ENCODE measurements around the gene ACTR8. TPM values are rescaled to one million over a fixed set of nuclear protein-coding genes. Genes with fewer than 3 reads are reported as not detected.

The ACTR8 gene
- total RNA-seq, 2 donors from 2014 or later: 32.9 to 41.6 TPM

DNA sequence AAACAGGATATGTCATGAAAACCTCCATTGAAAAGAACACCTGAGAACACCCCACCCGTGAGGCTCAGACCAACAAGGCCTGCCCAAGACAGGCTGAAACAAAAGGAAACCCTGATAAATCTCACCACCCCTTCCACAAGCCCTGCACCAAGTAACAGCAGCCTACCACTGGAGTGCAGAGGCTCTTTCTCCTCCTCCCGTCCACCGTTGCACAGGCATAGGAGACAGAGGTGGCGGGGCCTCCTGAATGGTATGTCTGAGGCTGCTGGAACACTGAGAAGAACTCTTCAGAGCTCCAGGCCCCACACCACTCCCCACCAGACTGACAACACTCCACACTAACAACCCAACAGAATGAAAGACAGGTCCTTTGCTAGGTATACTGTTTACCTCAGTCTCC lies 57.2 kb downstream of the ACTR8 start:
- Histone ChIP-seq H3K27ac (ENCODE audit: low read depth, low read length) (no peak overlapping the region), H3K27me3 (ENCODE audit: control insufficient read depth, insufficient read depth, low read length, poor library complexity, severe bottlenecking) (no peaks in the 10 kb centered on the region), H3K9ac (ENCODE audit: extremely low read depth, low read length, poor library complexity, severe bottlenecking) (no peak overlapping the region), H3K4me1 (ENCODE audit: control insufficient read depth, insufficient read depth, low read length) (no peaks in the 10 kb centered on the region), H3K36me3 (ENCODE audit: control insufficient read depth, insufficient read depth, low read length) (peaks cover 7% of the 10 kb centered on the region), H3K9me3 (ENCODE audit: control insufficient read depth, low read length) (no peaks in the 10 kb centered on the region), H3K4me3 (ENCODE audit: low read length) (no peak overlapping the region)
- H3K4me3 Mint-ChIP-seq: no peak overlapping the region
- no peak overlapping the region for H3K27ac Mint-ChIP-seq
- WGBS, 2 experiments (ENCODE audit: insufficient coverage in 1 of 2, insufficient read length in 1 of 2): 90% methylated on average over 4 of the region's 4 CpGs; no CpG with 5 or more reads in 1 of the 2 experiments
- H3K36me3 Mint-ChIP-seq (ENCODE audit: low read depth): peaks cover 16% of the 10 kb centered on the region
- no peaks in the 10 kb centered on the region for H3K9me3 Mint-ChIP-seq
- TF ChIP-seq, protein P1, sequence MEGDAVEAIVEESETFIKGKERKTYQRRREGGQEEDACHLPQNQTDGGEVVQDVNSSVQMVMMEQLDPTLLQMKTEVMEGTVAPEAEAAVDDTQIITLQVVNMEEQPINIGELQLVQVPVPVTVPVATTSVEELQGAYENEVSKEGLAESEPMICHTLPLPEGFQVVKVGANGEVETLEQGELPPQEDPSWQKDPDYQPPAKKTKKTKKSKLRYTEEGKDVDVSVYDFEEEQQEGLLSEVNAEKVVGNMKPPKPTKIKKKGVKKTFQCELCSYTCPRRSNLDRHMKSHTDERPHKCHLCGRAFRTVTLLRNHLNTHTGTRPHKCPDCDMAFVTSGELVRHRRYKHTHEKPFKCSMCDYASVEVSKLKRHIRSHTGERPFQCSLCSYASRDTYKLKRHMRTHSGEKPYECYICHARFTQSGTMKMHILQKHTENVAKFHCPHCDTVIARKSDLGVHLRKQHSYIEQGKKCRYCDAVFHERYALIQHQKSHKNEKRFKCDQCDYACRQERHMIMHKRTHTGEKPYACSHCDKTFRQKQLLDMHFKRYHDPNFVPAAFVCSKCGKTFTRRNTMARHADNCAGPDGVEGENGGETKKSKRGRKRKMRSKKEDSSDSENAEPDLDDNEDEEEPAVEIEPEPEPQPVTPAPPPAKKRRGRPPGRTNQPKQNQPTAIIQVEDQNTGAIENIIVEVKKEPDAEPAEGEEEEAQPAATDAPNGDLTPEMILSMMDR (conservative IDR thresholded peaks at IDR 0.05): no peak
- peaks cover 3% of the 10 kb centered on the region for H3K4me1 Mint-ChIP-seq
- DNase-seq: no peak
- no peaks in the 10 kb centered on the region for H3K27me3 Mint-ChIP-seq (ENCODE audit: insufficient read depth)

DNA sequence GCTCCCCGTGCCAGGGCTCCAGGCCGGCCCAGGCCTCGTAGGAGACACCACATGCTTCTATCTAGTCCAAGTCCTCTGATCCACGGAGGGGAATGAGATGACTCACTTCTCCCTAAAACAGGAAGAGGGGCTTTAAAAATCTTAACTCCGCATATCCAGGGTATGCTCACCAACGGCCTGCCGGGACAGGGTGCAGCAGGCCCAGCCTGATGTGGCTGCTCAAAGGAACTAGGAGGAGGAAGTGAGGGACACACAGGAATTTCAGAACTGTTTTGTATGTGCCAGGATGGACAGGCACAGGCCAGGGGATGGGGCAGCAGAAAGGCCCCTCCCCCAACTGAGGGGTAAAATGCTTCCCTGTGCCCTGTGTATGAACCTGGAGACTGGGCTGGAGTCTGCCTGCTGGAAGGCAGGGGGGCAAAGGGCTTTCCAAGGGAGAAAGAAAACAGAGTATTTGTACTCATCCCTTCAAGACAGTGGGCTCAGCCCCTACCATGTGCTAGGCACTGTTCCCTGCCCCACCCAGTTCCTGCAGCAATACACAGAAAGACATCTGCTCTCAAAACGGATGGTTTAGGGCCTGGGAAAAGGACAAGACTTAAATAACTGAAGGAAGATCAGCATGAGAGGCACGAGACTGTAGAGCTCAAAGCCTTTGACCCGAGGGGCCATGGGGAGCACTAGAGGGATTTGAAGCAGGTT lies 57.8 kb downstream of the ACTR8 start:
- Histone ChIP-seq H3K9ac (ENCODE audit: extremely low read depth, low read length, poor library complexity, severe bottlenecking) (no peak overlapping the region), H3K27me3 (ENCODE audit: control insufficient read depth, insufficient read depth, low read length, poor library complexity, severe bottlenecking) (no peaks in the 10 kb centered on the region), H3K9me3 (ENCODE audit: control insufficient read depth, low read length) (no peaks in the 10 kb centered on the region), H3K4me3 (ENCODE audit: low read length) (no peak overlapping the region), H3K4me1 (ENCODE audit: control insufficient read depth, insufficient read depth, low read length) (no peaks in the 10 kb centered on the region), H3K36me3 (ENCODE audit: control insufficient read depth, insufficient read depth, low read length) (peaks cover 11% of the 10 kb centered on the region), H3K27ac (ENCODE audit: low read depth, low read length) (no peak overlapping the region)
- Mint-ChIP-seq H3K27ac (no peak overlapping the region), H3K4me3 (no peak overlapping the region), H3K27me3 (ENCODE audit: insufficient read depth) (no peaks in the 10 kb centered on the region), H3K36me3 (ENCODE audit: low read depth) (peaks cover 18% of the 10 kb centered on the region), H3K4me1 (peaks cover 3% of the 10 kb centered on the region), H3K9me3 (no peaks in the 10 kb centered on the region)
- TF ChIP-seq, protein P1 (conservative IDR thresholded peaks at IDR 0.05): no peak
- no peak for DNase-seq
- 82 to 84% methylated on average over 10 of the region's 10 CpGs for WGBS, 2 experiments (ENCODE audit: insufficient coverage in 1 of 2, insufficient read length in 1 of 2)

DNA sequence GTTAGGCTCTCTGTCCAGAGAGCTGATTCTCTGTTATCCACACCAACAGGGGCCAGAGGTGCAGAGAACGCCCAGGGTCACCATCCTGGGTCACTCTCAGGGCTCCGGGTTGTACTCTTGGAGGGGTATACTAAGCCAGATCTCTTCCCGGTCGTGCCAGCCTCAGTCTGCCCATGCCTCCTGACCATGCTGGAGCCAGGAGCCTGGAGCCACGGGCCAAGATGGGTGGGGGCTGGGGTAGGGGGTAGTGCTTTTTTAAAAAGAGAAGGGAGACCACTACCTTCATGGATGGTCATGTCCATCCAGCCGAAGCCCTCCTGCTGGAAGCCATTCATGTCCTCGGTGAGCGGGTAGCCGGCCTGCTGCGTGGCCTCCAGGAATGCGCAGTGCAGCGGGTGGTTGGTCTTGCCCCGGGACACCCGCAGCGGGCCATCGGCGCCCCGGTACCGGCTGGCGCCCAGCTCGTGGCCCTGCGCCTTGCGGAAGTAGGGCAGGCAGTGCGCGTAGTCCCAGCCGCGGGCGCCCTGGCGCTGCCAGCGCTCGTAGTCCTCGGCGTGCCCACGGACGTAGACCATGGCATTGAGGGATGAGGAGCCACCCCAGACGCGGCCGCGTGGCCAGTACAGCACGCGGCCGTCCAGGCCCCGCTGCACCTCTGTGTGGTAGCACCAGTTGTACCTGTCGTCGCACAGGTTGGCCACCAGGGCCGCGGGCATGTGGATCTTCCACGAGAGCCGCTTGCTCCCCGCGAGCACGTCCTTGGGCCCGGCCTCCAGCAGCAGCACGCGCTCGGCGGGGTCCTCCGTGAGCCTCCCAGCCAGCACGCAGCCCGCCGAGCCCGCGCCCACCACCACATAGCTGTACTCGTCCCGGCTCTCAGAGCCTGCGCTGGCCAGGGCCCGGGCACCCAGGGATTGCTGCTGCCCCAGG lies 58.7 kb downstream of the ACTR8 start:
- H3K27me3 ChIP-seq (ENCODE audit: control insufficient read depth, insufficient read depth, low read length, poor library complexity, severe bottlenecking): no peaks in the 10 kb centered on the region
- H3K9me3 ChIP-seq (ENCODE audit: control insufficient read depth, low read length): no peaks in the 10 kb centered on the region
- no peak overlapping the region for H3K4me3 Mint-ChIP-seq
- peaks cover 19% of the 10 kb centered on the region for H3K36me3 ChIP-seq (ENCODE audit: control insufficient read depth, insufficient read depth, low read length)
- peaks cover 18% of the 10 kb centered on the region for H3K36me3 Mint-ChIP-seq (ENCODE audit: low read depth)
- peak; percentile 77 for DNase-seq
- H3K9me3 Mint-ChIP-seq: no peaks in the 10 kb centered on the region
- no peaks in the 10 kb centered on the region for H3K4me1 ChIP-seq (ENCODE audit: control insufficient read depth, insufficient read depth, low read length)
- H3K4me1 Mint-ChIP-seq: peaks cover 3% of the 10 kb centered on the region
- no peak overlapping the region for H3K4me3 ChIP-seq (ENCODE audit: low read length)
- TF ChIP-seq, protein P1 (conservative IDR thresholded peaks at IDR 0.05): peak; percentile 47
- no peak overlapping the region for H3K27ac ChIP-seq (ENCODE audit: low read depth, low read length)
- no peaks in the 10 kb centered on the region for H3K27me3 Mint-ChIP-seq (ENCODE audit: insufficient read depth)
- H3K27ac Mint-ChIP-seq: no peak overlapping the region
- H3K9ac ChIP-seq (ENCODE audit: extremely low read depth, low read length, poor library complexity, severe bottlenecking): no peak overlapping the region
- WGBS, 2 experiments (ENCODE audit: insufficient coverage in 1 of 2, insufficient read length in 1 of 2): 95% methylated on average over 50 to 67 of the region's 67 CpGs
